ENCODE data around the gene PRSS2.
"Not testable (repeated sequence)": the region's sequence is repeated elsewhere in the genome, so short reads cannot be mapped to it uniquely, and the experiment has no call there.

Gene PRSS2

GRCh38 chr7:142762104-142762503 is 8.7 kb upstream of the PRSS2 start:
- Histone ChIP-seq H3K27me3 (ENCODE audit: control insufficient read depth, low read length) (peaks cover 5% of the 10 kb centered on the region; the same call in 1 of the 2 replicates), H3F3A (ENCODE audit: control insufficient read depth, insufficient read depth) (no peaks in the 10 kb centered on the region), H4K20me1 (ENCODE audit: control insufficient read depth, insufficient read depth, low read depth, low read length) (no peaks in the 10 kb centered on the region), H3K9me2 (replicated peaks; ENCODE audit: control insufficient read depth, low read length) (no peaks in the 10 kb centered on the region), H3K4me3 (ENCODE audit: low read length) (no peak overlapping the region), H3K36me3 (ENCODE audit: control insufficient read depth, low read length) (no peaks in the 10 kb centered on the region), H3K27ac (ENCODE audit: low read depth, low read length) (no peak overlapping the region), H3K79me2 (ENCODE audit: control insufficient read depth, low read length) (no peaks in the 10 kb centered on the region), H3K4me2 (ENCODE audit: low read length) (no peak overlapping the region), H3K4me1 (ENCODE audit: control insufficient read depth, low read length) (no peaks in the 10 kb centered on the region), H3K9me3 (ENCODE audit: control insufficient read depth, insufficient read depth, low read length) (no peaks in the 10 kb centered on the region)
- TF ChIP-seq EZH2phosphoT487 (IDR thresholded peaks at IDR 0.05; ENCODE audit: borderline replicate concordance, low read length): no peak
- TF ChIP-seq, protein P1, sequence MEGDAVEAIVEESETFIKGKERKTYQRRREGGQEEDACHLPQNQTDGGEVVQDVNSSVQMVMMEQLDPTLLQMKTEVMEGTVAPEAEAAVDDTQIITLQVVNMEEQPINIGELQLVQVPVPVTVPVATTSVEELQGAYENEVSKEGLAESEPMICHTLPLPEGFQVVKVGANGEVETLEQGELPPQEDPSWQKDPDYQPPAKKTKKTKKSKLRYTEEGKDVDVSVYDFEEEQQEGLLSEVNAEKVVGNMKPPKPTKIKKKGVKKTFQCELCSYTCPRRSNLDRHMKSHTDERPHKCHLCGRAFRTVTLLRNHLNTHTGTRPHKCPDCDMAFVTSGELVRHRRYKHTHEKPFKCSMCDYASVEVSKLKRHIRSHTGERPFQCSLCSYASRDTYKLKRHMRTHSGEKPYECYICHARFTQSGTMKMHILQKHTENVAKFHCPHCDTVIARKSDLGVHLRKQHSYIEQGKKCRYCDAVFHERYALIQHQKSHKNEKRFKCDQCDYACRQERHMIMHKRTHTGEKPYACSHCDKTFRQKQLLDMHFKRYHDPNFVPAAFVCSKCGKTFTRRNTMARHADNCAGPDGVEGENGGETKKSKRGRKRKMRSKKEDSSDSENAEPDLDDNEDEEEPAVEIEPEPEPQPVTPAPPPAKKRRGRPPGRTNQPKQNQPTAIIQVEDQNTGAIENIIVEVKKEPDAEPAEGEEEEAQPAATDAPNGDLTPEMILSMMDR (IDR thresholded peaks at IDR 0.05; ENCODE audit: low read depth, low read length, poor library complexity, severe bottlenecking): no peak

DNA sequence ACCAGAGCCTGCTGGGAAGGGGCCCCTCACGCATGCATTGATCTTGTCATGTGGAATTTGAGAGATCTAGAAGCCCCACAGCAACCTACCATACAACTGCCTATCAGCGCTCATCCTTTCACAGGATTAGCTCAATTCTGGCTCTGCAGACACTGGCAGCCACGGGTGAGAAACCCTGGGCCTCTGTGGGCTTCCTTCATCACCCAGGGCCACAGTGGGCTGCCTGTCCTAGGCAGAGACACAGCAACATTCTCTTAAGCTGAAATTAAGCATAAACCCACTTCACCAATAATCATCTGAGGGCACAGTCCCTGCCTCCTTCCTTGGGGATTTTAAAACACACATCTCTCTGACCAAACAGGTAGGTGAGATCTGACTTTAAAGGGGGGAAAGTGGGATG is 3.3 kb upstream of the PRSS2 start:
- Histone ChIP-seq H3F3A (ENCODE audit: control insufficient read depth, insufficient read depth) (no peaks in the 10 kb centered on the region), H3K9me3 (ENCODE audit: control insufficient read depth, insufficient read depth, low read length) (no peaks in the 10 kb centered on the region), H3K79me2 (ENCODE audit: control insufficient read depth, low read length) (no peaks in the 10 kb centered on the region), H4K20me1 (ENCODE audit: control insufficient read depth, insufficient read depth, low read depth, low read length) (no peaks in the 10 kb centered on the region), H3K36me3 (ENCODE audit: control insufficient read depth, low read length) (no peaks in the 10 kb centered on the region), H3K27ac (ENCODE audit: low read depth, low read length) (no peak overlapping the region), H3K4me3 (ENCODE audit: low read length) (no peak overlapping the region), H3K4me2 (ENCODE audit: low read length) (no peak overlapping the region), H3K4me1 (ENCODE audit: control insufficient read depth, low read length) (peaks cover 21% of the 10 kb centered on the region), H3K27me3 (ENCODE audit: control insufficient read depth, low read length) (peaks cover 13% of the 10 kb centered on the region; the same call in 1 of the 2 replicates), H3K9me2 (replicated peaks; ENCODE audit: control insufficient read depth, low read length) (no peaks in the 10 kb centered on the region)
- TF ChIP-seq, protein P1 (IDR thresholded peaks at IDR 0.05; ENCODE audit: low read depth, low read length, poor library complexity, severe bottlenecking): no peak
- TF ChIP-seq EZH2phosphoT487 (IDR thresholded peaks at IDR 0.05; ENCODE audit: borderline replicate concordance, low read length): no peak

- Histone ChIP-seq H3F3A (ENCODE audit: control insufficient read depth, insufficient read depth) (no peaks in the 10 kb centered on the region), H3K4me1 (ENCODE audit: control insufficient read depth, low read length) (peaks cover 21% of the 10 kb centered on the region), H3K4me3 (ENCODE audit: low read length) (no peak overlapping the region), H3K36me3 (ENCODE audit: control insufficient read depth, low read length) (no peaks in the 10 kb centered on the region), H4K20me1 (ENCODE audit: control insufficient read depth, insufficient read depth, low read depth, low read length) (no peaks in the 10 kb centered on the region), H3K9me2 (replicated peaks; ENCODE audit: control insufficient read depth, low read length) (no peaks in the 10 kb centered on the region), H3K27ac (ENCODE audit: low read depth, low read length) (no peak overlapping the region), H3K27me3 (ENCODE audit: control insufficient read depth, low read length) (peaks cover 13% of the 10 kb centered on the region; the same call in 1 of the 2 replicates), H3K79me2 (ENCODE audit: control insufficient read depth, low read length) (no peaks in the 10 kb centered on the region), H3K4me2 (ENCODE audit: low read length) (no peak overlapping the region), H3K9me3 (ENCODE audit: control insufficient read depth, insufficient read depth, low read length) (no peaks in the 10 kb centered on the region)
- no peak for TF ChIP-seq EZH2phosphoT487 (IDR thresholded peaks at IDR 0.05; ENCODE audit: borderline replicate concordance, low read length)
- TF ChIP-seq, protein P1 (IDR thresholded peaks at IDR 0.05; ENCODE audit: low read depth, low read length, poor library complexity, severe bottlenecking): no peak
Measured at GRCh38 chr7:142767861-142768260, 2.9 kb upstream of the PRSS2 start.

DNA sequence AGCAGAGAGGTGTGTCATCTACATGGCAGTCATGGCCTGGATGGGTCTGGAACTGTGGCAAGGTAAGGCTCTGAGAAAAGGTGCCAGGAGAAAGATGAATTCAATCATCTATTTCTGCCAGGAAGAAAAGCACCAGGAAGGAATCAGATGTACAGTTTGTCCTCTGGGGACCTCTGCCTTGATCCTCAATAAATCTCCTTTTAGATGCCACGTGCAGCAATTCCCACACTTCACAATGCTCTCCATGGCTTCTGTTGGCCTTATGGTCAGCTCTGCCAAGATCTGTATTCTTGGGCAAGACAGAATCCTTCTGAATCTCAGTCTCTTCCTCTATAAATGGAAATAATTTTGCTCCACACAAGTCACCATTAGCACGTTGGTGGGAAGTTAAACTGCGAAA is 1.9 kb upstream of the PRSS2 start:
- H3K9me2 ChIP-seq (replicated peaks; ENCODE audit: control insufficient read depth, low read length); H3F3A ChIP-seq (ENCODE audit: control insufficient read depth, insufficient read depth); H3K27ac ChIP-seq (ENCODE audit: low read depth, low read length); H3K9me3 ChIP-seq (ENCODE audit: control insufficient read depth, insufficient read depth, low read length); H3K36me3 ChIP-seq (ENCODE audit: control insufficient read depth, low read length); H3K4me2 ChIP-seq (ENCODE audit: low read length); H3K4me3 ChIP-seq (ENCODE audit: low read length); H4K20me1 ChIP-seq (ENCODE audit: control insufficient read depth, insufficient read depth, low read depth, low read length); H3K79me2 ChIP-seq (ENCODE audit: control insufficient read depth, low read length): not testable (repeated sequence)
- peaks cover 13% of the 10 kb centered on the region; the same call in 1 of the 2 replicates for H3K27me3 ChIP-seq (ENCODE audit: control insufficient read depth, low read length)
- peaks cover 21% of the 10 kb centered on the region for H3K4me1 ChIP-seq (ENCODE audit: control insufficient read depth, low read length)
